BE2C (cell line): ENCODE data around the gene BLVRB.

ENCODE experiments used
- DNase-seq: peaks from one replicate; pipeline ENCODE4 v3.0.0-alpha.2; 2020
- H3K27me3 ChIP-seq: fragments of 250-450 bp; sonication (Bioruptor Pico); 2 replicates; pipeline ENCODE4 v1.5.1; 2020; ENCODE audit warnings: mild to moderate bottlenecking
- H3K36me3 ChIP-seq: fragments of 250-450 bp; sonication (Bioruptor Pico); 2 replicates; pipeline ENCODE4 v1.5.1; 2020; ENCODE audit warnings: mild to moderate bottlenecking
- H3K4me1 ChIP-seq: fragments of 250-450 bp; sonication (Bioruptor Pico); 2 replicates; pipeline ENCODE4 v1.5.1; 2020
- H3K4me3 ChIP-seq: 2 replicates; pipeline ENCODE4 v1.5.1; 2011; ENCODE audit warnings: low read depth, low read length
- H3K9me3 ChIP-seq: fragments of 250-450 bp; sonication (Bioruptor Pico); 2 replicates; pipeline ENCODE4 v1.5.1; 2020
- TF ChIP-seq, protein P1 (sequence below): IDR thresholded peaks from 2 replicates; pipeline ENCODE4 v1.5.1; 2012; ENCODE audit warnings: mild to moderate bottlenecking, low read depth, low read length

The BLVRB gene

DNA sequence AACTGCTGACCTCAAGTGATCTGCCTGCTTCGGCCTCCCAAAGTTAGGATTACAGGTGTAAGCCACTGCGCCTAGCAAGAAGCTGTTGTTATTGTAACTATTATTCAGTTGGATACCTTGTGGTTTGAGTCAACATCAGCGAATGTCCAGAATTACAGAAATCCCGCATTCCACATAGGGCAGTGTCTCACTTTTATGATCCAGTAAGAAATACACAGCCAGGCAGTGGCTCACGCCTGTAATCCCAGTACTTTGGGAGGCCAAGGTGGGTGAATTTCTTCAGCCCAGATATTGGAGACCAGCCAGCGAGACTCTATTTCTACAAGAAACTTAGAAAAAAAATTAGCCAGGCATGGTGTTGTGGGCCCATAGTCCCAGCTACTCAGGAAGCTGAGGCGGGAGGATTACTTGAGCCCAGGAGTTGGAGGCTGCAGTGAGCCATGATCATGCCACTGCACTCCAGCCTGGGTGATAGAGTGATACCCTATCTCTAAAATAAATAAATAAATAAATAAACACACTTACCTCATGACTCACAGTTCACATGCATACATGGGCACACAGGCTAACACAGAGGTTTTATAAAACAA lies 45.1 kb upstream of the BLVRB start:
- DNase-seq = no peak
- Histone ChIP-seq H3K4me1 (no peaks in the 10 kb centered on the region), H3K27me3 (no peaks in the 10 kb centered on the region), H3K9me3 (no peaks in the 10 kb centered on the region), H3K4me3 (no peak overlapping the region), H3K36me3 (no peaks in the 10 kb centered on the region)
- TF ChIP-seq, protein P1, sequence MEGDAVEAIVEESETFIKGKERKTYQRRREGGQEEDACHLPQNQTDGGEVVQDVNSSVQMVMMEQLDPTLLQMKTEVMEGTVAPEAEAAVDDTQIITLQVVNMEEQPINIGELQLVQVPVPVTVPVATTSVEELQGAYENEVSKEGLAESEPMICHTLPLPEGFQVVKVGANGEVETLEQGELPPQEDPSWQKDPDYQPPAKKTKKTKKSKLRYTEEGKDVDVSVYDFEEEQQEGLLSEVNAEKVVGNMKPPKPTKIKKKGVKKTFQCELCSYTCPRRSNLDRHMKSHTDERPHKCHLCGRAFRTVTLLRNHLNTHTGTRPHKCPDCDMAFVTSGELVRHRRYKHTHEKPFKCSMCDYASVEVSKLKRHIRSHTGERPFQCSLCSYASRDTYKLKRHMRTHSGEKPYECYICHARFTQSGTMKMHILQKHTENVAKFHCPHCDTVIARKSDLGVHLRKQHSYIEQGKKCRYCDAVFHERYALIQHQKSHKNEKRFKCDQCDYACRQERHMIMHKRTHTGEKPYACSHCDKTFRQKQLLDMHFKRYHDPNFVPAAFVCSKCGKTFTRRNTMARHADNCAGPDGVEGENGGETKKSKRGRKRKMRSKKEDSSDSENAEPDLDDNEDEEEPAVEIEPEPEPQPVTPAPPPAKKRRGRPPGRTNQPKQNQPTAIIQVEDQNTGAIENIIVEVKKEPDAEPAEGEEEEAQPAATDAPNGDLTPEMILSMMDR = no peak

DNA sequence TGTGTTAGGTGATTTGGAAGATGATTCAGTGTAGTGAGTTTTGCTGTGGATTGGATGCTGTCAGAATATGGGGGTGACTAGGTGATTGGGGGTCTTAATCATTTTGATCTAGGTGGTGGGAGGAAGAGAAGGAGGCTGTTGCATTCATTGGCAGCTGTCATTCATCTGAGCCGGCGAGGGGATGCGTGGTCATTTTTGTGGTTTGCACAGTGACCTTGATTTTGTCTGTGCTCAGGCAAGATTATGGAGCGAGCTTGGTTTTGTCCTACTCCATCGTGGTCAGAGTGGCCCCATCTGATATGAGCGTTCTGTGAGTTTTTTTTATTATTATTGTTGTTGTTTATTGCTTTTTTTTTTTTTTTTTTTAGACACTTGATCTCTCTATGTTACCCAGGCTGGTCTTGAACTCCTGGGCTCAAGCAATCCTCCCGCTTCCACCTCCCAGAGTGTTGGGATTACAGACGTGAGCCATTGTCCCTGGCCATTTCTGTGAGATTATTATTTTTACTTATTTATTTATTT lies 43.3 kb upstream of the BLVRB start:
- no peaks in the 10 kb centered on the region for H3K36me3 ChIP-seq
- H3K9me3 ChIP-seq = no peaks in the 10 kb centered on the region
- TF ChIP-seq, protein P1 = no peak
- no peak for DNase-seq
- H3K4me1 ChIP-seq = peaks cover under 1% of the 10 kb centered on the region
- H3K4me3 ChIP-seq = no peak overlapping the region
- no peaks in the 10 kb centered on the region for H3K27me3 ChIP-seq

DNA sequence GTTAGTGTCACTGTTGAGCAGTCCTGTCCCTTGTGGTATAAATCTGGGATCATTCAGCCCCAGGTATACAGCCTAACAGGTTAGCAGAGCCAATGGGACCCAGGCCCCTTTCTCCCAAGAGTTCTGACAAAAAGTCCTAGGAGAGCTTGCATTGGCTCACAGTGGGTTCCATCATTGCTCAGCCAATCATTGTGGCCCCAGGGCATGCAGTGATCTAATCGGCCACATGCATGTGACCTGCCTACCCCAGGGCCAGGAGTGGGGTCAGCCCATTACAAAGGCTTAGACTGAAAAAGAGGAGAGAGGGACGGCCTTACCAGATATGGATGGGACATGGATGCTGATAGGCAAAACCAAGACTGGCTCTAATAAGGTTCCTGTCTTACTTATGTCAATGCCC lies 42.3 kb upstream of the BLVRB start:
- Histone ChIP-seq H3K4me1 (peaks cover 7% of the 10 kb centered on the region), H3K9me3 (no peaks in the 10 kb centered on the region), H3K36me3 (no peaks in the 10 kb centered on the region), H3K4me3 (no peak overlapping the region), H3K27me3 (no peaks in the 10 kb centered on the region)
- DNase-seq = no peak
- TF ChIP-seq, protein P1 = no peak

DNA sequence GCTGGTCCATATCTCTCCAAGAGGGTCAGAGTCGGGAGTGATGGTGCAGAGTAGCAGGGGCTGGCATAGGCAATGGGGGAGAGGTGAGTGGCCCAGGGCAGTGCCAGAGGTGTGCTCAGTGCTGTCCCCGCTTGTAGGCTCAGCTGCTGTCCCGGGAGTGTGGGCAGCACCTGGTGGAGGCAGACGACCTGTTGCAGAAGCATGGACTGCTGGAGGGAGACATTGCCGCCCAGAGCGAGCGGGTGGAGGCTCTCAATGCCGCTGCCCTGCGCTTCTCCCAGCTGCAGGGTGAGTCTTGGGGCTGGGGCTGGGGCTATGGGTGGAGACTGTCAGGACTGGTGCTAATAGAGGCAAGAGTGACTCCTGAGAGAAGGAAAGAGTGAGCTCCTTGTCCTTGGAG lies 40.6 kb upstream of the BLVRB start:
- no peaks in the 10 kb centered on the region for H3K27me3 ChIP-seq
- H3K9me3 ChIP-seq = no peaks in the 10 kb centered on the region
- peaks cover 10% of the 10 kb centered on the region for H3K4me1 ChIP-seq
- TF ChIP-seq, protein P1 = no peak
- DNase-seq = no peak
- H3K4me3 ChIP-seq = no peak overlapping the region
- H3K36me3 ChIP-seq = no peaks in the 10 kb centered on the region

DNA sequence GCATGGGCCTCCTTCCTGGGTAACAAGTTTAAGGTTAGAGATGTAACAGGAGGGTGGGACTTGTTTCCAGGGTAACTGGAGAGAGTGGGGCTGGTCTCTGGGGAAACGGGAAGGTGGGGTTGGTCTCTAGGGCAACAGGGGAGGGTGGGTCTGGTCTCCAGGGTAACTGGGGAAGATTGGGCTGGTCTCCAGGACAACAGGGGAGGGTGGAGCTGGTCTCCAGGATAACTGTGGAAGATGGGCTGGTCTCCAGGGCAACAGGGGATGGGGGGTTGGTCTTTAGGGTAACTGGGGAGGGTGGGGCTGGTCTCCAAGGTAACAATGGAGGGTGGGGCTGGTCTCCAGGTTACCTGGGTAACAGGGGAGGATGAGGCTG lies 37.8 kb upstream of the BLVRB start:
- Histone ChIP-seq H3K36me3 (no peaks in the 10 kb centered on the region), H3K4me1 (peaks cover 10% of the 10 kb centered on the region), H3K27me3 (no peaks in the 10 kb centered on the region), H3K9me3 (no peaks in the 10 kb centered on the region), H3K4me3 (no peak overlapping the region)
- peak; percentile 78 for DNase-seq
- TF ChIP-seq, protein P1 = no peak

DNA sequence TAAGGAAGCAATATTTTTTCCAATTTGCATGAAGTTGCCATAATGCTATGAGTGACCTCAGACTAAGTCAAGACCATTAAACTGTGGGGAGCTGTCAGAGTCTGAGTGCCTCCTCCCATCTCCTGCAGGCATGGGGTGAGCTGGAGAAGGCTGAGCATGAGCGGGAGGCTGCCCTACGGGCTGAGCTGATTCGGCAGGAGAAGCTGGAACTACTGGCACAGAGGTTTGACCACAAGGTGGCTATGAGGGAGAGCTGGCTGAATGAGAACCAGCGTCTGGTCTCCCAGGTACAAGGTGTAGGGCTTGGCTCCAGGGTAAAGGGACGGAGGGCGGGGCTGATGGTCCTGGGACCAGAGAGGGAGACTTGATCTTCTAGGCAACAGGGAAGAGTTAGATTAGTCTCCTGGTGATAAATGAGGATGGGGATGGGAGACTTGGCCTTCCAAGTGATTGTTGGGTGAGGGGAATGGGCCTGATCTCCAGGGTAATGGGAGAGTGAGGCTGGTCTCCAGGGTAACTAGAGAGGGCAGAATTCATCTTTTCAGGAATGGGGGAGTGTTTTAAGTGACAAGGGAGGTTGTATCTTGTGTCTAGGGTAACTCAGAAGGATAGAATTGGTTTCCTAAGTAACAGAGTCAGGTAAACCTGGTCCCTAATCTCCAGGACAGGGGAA lies 37.2 kb upstream of the BLVRB start:
- peaks cover 10% of the 10 kb centered on the region for H3K4me1 ChIP-seq
- H3K4me3 ChIP-seq = no peak overlapping the region
- TF ChIP-seq, protein P1 = peak; percentile 36; the same call in 1 of the 2 replicates
- H3K36me3 ChIP-seq = no peaks in the 10 kb centered on the region
- no peaks in the 10 kb centered on the region for H3K9me3 ChIP-seq
- DNase-seq = no peak
- no peaks in the 10 kb centered on the region for H3K27me3 ChIP-seq
